GM12878 (cell line): ENCODE data around the gene RGP1. TPM values are rescaled to one million over a fixed set of nuclear protein-coding genes. Genes with fewer than 3 reads are reported as not detected.

ENCODE experiments used
- CREM ChIP-seq: IDR thresholded peaks from 2 replicates; pipeline ENCODE4 v1.6.1; 2014; ENCODE audit warnings: antibody characterized with exemption, low read depth
- ESRRA ChIP-seq: IDR thresholded peaks from 2 replicates; pipeline ENCODE4 v1.6.1; 2012; ENCODE audit warnings: mild to moderate bottlenecking, low read length, improper control_type of control experiment
- KDM1A ChIP-seq: fragments of 200-600 bp; sonication (generic); IDR thresholded peaks from 2 replicates; pipeline ENCODE4 v1.6.1; 2016; ENCODE audit warnings: borderline replicate concordance
- MTA3 ChIP-seq: IDR thresholded peaks from 2 replicates; pipeline ENCODE4 v1.6.1; 2012; ENCODE audit warnings: low read length, inconsistent platforms, borderline replicate concordance
- NFYB ChIP-seq: IDR thresholded peaks from 2 replicates; pipeline ENCODE4 v1.6.1; 2011; ENCODE audit warnings: low read depth, mild to moderate bottlenecking, low read length, improper control_type of control experiment, moderate library complexity; ENCODE audit not compliant: insufficient read depth
- RELA ChIP-seq: fragments of 450-650 bp; IDR thresholded peaks from 2 replicates; pipeline ENCODE4 v1.8.0; 2014; ENCODE audit warnings: borderline replicate concordance; ENCODE audit not compliant: partially characterized antibody
- WRNIP1 ChIP-seq: IDR thresholded peaks from 2 replicates; pipeline ENCODE4 v1.6.1; 2011; ENCODE audit warnings: low read depth, low read length, improper control_type of control experiment, borderline replicate concordance
- polyA plus RNA-seq, 11 experiments: library from polyadenylated mRNA; depleted of rRNA in 4 of 11; unstranded in 6 of 11; stranded (reverse) in 5 of 11; fragments of >200 nt; fragmentation: Nextera tagmentation in 4 of 11; fragmentation: Illumina TruSeq in 1 of 11; extraction: Ambion mirVana in 4 of 11; extraction: Trizol in 1 of 11; gene quantifications; 1 replicate in 1 of 11; 2 replicates in 10 of 11; pipeline versions ENCODE4 v1.2.1 to v1.2.3, GENCODE V29; 2011 to 2016; ENCODE audit warnings: inconsistent platforms in 2 of 11, missing spikeins in 2 of 11, low read depth in 1 of 11
- total RNA-seq, 4 experiments: library from RNA; depleted of rRNA in 3 of 4; stranded (reverse); fragments of >200 nt in 3 of 4; fragmentation: Illumina TruSeq in 1 of 4; extraction: Trizol in 1 of 4; gene quantifications; 2 replicates each; pipeline versions ENCODE4 v1.2.1 to v1.2.3, GENCODE V29; 2013 to 2021
- TF ChIP-seq, protein P1 (sequence below): fragments of 450-650 bp; IDR thresholded peaks from 2 replicates; pipeline ENCODE4 v1.6.1; 2016; ENCODE audit warnings: mild to moderate bottlenecking, moderate library complexity, borderline replicate concordance
- TF ChIP-seq, protein P2 (sequence below): IDR thresholded peaks from 2 replicates; pipeline ENCODE4 v1.6.1; 2012; ENCODE audit warnings: improper control_type of control experiment, low read depth, low read length; ENCODE audit not compliant: insufficient replicate concordance
- TF ChIP-seq, protein P3 (sequence below): IDR thresholded peaks from 2 replicates; pipeline ENCODE4 v1.6.1; 2011; ENCODE audit warnings: borderline replicate concordance, low read depth, mild to moderate bottlenecking, moderate library complexity, low read length; ENCODE audit not compliant: insufficient read depth, poor library complexity, severe bottlenecking
- TF ChIP-seq, protein P4 (sequence below): IDR thresholded peaks from 2 replicates; pipeline ENCODE4 v1.6.1; 2012; ENCODE audit warnings: low read depth, low read length, improper control_type of control experiment
- TF ChIP-seq, protein P5 (sequence below): fragments of 450-650 bp; IDR thresholded peaks from 2 replicates; pipeline ENCODE4 v1.6.1; 2018; ENCODE audit warnings: mild to moderate bottlenecking, low read depth, moderate library complexity; ENCODE audit not compliant: partially characterized antibody

Gene RGP1
- total and polyA plus RNA-seq, 10 of the 15 experiments (the other 5 are each of a cell fraction or from before 2014, with no cell fraction given), result 0.44 to 14.9 (median 7.4) TPM

DNA sequence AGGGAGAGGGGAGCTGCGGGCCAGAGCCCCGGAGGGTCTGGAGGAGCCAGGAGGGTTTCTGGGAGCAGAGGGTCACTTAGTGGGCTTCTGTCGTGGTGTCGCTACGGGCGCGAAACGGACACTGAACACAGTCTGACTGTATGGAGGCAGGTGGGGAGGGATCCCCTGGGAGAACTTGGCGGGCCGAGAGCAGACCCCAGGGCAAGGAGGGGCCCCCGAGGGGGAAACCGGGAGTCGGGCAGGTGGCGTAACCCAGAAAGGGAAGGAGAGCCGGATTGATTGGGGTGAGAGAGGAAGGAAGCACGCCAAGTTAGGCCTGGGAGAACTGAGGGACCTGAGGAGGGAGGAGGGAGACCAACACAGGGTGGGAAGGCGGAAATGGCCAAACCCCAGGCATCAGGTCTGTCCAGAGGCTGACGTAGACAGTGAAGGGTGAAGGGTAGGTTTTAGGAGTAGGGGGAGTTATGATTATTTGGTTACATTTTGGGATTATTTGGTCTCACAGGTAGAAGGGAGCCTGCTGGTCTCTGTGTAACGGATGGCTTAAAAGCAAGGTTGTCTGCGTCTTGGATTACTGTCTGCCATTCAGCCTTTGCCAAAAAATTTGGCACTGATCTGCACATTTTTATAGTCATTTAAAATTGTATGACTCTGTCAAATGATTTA lies 8.3 kb downstream of the RGP1 start (continued):
- TF ChIP-seq, protein P1, sequence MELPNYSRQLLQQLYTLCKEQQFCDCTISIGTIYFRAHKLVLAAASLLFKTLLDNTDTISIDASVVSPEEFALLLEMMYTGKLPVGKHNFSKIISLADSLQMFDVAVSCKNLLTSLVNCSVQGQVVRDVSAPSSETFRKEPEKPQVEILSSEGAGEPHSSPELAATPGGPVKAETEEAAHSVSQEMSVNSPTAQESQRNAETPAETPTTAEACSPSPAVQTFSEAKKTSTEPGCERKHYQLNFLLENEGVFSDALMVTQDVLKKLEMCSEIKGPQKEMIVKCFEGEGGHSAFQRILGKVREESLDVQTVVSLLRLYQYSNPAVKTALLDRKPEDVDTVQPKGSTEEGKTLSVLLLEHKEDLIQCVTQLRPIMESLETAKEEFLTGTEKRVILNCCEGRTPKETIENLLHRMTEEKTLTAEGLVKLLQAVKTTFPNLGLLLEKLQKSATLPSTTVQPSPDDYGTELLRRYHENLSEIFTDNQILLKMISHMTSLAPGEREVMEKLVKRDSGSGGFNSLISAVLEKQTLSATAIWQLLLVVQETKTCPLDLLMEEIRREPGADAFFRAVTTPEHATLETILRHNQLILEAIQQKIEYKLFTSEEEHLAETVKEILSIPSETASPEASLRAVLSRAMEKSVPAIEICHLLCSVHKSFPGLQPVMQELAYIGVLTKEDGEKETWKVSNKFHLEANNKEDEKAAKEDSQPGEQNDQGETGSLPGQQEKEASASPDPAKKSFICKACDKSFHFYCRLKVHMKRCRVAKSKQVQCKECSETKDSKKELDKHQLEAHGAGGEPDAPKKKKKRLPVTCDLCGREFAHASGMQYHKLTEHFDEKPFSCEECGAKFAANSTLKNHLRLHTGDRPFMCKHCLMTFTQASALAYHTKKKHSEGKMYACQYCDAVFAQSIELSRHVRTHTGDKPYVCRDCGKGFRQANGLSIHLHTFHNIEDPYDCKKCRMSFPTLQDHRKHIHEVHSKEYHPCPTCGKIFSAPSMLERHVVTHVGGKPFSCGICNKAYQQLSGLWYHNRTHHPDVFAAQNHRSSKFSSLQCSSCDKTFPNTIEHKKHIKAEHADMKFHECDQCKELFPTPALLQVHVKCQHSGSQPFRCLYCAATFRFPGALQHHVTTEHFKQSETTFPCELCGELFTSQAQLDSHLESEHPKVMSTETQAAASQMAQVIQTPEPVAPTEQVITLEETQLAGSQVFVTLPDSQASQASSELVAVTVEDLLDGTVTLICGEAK, result no peak
- TF ChIP-seq, protein P2, sequence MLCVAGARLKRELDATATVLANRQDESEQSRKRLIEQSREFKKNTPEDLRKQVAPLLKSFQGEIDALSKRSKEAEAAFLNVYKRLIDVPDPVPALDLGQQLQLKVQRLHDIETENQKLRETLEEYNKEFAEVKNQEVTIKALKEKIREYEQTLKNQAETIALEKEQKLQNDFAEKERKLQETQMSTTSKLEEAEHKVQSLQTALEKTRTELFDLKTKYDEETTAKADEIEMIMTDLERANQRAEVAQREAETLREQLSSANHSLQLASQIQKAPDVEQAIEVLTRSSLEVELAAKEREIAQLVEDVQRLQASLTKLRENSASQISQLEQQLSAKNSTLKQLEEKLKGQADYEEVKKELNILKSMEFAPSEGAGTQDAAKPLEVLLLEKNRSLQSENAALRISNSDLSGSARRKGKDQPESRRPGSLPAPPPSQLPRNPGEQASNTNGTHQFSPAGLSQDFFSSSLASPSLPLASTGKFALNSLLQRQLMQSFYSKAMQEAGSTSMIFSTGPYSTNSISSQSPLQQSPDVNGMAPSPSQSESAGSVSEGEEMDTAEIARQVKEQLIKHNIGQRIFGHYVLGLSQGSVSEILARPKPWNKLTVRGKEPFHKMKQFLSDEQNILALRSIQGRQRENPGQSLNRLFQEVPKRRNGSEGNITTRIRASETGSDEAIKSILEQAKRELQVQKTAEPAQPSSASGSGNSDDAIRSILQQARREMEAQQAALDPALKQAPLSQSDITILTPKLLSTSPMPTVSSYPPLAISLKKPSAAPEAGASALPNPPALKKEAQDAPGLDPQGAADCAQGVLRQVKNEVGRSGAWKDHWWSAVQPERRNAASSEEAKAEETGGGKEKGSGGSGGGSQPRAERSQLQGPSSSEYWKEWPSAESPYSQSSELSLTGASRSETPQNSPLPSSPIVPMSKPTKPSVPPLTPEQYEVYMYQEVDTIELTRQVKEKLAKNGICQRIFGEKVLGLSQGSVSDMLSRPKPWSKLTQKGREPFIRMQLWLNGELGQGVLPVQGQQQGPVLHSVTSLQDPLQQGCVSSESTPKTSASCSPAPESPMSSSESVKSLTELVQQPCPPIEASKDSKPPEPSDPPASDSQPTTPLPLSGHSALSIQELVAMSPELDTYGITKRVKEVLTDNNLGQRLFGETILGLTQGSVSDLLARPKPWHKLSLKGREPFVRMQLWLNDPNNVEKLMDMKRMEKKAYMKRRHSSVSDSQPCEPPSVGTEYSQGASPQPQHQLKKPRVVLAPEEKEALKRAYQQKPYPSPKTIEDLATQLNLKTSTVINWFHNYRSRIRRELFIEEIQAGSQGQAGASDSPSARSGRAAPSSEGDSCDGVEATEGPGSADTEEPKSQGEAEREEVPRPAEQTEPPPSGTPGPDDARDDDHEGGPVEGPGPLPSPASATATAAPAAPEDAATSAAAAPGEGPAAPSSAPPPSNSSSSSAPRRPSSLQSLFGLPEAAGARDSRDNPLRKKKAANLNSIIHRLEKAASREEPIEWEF, result no peak
- TF ChIP-seq KDM1A (no peak), RELA (peak; percentile 47), NFYB (no peak), ESRRA (no peak), CREM (peak; percentile 26; the same call in 1 of the 2 replicates), MTA3 (peak; percentile 64; the same call in 1 of the 2 replicates), WRNIP1 (no peak)
- TF ChIP-seq, protein P3, sequence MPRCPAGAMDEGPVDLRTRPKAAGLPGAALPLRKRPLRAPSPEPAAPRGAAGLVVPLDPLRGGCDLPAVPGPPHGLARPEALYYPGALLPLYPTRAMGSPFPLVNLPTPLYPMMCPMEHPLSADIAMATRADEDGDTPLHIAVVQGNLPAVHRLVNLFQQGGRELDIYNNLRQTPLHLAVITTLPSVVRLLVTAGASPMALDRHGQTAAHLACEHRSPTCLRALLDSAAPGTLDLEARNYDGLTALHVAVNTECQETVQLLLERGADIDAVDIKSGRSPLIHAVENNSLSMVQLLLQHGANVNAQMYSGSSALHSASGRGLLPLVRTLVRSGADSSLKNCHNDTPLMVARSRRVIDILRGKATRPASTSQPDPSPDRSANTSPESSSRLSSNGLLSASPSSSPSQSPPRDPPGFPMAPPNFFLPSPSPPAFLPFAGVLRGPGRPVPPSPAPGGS, result no peak
- TF ChIP-seq, protein P4, sequence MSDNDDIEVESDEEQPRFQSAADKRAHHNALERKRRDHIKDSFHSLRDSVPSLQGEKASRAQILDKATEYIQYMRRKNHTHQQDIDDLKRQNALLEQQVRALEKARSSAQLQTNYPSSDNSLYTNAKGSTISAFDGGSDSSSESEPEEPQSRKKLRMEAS, result 0 out of 2 replicates have a peak, but pooled peaks have one; percentile 4
- TF ChIP-seq, protein P5, sequence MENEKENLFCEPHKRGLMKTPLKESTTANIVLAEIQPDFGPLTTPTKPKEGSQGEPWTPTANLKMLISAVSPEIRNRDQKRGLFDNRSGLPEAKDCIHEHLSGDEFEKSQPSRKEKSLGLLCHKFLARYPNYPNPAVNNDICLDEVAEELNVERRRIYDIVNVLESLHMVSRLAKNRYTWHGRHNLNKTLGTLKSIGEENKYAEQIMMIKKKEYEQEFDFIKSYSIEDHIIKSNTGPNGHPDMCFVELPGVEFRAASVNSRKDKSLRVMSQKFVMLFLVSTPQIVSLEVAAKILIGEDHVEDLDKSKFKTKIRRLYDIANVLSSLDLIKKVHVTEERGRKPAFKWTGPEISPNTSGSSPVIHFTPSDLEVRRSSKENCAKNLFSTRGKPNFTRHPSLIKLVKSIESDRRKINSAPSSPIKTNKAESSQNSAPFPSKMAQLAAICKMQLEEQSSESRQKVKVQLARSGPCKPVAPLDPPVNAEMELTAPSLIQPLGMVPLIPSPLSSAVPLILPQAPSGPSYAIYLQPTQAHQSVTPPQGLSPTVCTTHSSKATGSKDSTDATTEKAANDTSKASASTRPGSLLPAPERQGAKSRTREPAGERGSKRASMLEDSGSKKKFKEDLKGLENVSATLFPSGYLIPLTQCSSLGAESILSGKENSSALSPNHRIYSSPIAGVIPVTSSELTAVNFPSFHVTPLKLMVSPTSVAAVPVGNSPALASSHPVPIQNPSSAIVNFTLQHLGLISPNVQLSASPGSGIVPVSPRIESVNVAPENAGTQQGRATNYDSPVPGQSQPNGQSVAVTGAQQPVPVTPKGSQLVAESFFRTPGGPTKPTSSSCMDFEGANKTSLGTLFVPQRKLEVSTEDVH, result peak; percentile 61
